ENCODE results near the gene M1AP. TPM values are rescaled to one million over a fixed set of nuclear protein-coding genes. Genes with fewer than 3 reads are reported as not detected.

The M1AP gene
- total and polyA plus RNA-seq, 10 donors = 0.26 to 2.0 (median 0.65) TPM

DNA sequence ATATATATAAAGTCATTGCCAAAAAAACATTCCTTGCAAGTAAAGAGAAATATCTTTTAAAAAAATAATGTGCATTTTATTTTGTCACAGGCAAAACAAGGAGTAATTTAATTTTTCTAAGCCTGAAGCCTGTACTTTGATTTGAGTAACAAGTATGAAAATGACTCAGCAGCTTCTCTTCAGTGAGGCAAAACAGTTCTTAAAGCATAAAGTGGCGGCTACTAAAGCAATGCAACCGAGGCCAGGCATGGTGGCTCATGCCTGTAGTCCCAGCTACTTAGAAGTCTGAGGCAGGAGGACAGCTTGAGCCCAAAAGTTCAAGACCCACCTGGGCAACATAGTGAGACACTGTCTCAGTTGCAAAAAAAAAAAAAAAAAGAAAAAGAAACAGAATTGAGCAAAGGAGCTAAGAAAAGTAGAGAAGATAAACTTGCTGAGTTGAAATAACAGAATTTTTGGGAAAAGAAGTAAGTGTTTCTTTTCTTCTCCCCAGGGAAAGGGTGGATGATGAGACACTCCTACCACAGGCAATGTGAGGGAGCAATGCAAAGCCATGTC lies 64.0 kb downstream of the M1AP start:
- H3K4me1 ChIP-seq = peaks cover 0 to 36% (median 17%) of the 10 kb centered on the region in 6 donors
- intact Hi-C loops (cut with DNase I; ENCODE audit: low total_unique reads) = no loop called here
- H3K27me3 ChIP-seq (replicated peaks in 1 of 7) = no peaks in the 10 kb centered on the region
- no peak for DNase-seq
- TF ChIP-seq POLR2AphosphoS5 (IDR thresholded peaks at IDR 0.05) (no peak), POLR2A (IDR thresholded peaks at IDR 0.05) (no peak)
- TF ChIP-seq, protein P1, sequence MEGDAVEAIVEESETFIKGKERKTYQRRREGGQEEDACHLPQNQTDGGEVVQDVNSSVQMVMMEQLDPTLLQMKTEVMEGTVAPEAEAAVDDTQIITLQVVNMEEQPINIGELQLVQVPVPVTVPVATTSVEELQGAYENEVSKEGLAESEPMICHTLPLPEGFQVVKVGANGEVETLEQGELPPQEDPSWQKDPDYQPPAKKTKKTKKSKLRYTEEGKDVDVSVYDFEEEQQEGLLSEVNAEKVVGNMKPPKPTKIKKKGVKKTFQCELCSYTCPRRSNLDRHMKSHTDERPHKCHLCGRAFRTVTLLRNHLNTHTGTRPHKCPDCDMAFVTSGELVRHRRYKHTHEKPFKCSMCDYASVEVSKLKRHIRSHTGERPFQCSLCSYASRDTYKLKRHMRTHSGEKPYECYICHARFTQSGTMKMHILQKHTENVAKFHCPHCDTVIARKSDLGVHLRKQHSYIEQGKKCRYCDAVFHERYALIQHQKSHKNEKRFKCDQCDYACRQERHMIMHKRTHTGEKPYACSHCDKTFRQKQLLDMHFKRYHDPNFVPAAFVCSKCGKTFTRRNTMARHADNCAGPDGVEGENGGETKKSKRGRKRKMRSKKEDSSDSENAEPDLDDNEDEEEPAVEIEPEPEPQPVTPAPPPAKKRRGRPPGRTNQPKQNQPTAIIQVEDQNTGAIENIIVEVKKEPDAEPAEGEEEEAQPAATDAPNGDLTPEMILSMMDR (IDR thresholded peaks at IDR 0.05 in 8 of 11, conservative IDR thresholded peaks at IDR 0.05 in 3 of 11) = no peak
- no peaks in the 10 kb centered on the region for H3K36me3 ChIP-seq
- no peaks in the 10 kb centered on the region for H3K9me3 ChIP-seq
- WGBS, 5 donors = 27 to 57% (median 42%) methylated on average over 2 of the region's 2 CpGs
- no peak overlapping the region for H3K4me3 ChIP-seq
- no peak overlapping the region for H3K27ac ChIP-seq

DNA sequence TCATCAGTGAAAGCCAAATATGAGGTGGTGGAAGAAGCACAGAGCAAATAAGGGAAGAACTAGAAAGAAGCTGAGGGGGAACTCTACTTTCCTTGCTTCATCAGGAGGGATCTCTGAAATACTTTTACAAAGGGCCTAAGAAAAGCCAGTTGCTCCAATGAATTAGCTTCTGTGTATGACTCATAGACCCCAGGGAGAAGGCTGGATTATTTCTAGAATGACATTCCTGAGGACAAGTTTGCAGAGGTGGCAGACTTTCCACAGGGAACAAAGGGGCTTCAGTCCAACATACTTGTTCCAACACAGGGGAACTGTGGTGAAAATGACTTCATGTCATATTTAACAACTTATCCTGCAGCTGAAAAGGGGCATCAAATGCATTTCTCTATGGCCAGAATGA lies 64.6 kb downstream of the M1AP start:
- Histone ChIP-seq H3K4me1 (peaks cover 0 to 43% (median 18%) of the 10 kb centered on the region in 6 donors), H3K27me3 (replicated peaks in 1 of 7) (no peaks in the 10 kb centered on the region), H3K9me3 (no peaks in the 10 kb centered on the region), H3K27ac (no peak overlapping the region), H3K4me3 (no peak overlapping the region), H3K36me3 (no peaks in the 10 kb centered on the region)
- TF ChIP-seq POLR2AphosphoS5 (IDR thresholded peaks at IDR 0.05) = no peak
- TF ChIP-seq, protein P1 (IDR thresholded peaks at IDR 0.05 in 8 of 11, conservative IDR thresholded peaks at IDR 0.05 in 3 of 11) = no peak
- TF ChIP-seq POLR2A (IDR thresholded peaks at IDR 0.05) = no peak
- intact Hi-C loops (cut with DNase I; ENCODE audit: low total_unique reads) = no loop called here
- no peak for DNase-seq

DNA sequence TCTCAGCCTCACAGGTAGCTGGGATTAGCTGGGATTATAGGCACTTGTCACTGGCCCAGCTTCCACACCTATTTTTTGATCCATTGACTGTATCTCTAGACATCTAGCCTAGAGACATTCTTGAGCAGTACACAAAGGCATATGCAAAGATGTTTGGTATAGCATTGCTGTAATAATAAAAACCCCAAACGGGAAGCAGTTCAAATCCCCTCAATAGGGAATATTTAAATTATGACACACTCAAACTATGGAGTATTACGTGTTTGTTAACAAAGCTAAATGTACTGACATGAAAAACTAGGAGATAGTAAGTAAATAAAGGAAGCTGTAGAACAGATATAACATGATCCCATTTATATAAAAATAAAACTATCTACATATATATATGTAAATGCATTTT lies 65.9 kb downstream of the M1AP start:
- intact Hi-C loops (cut with DNase I; ENCODE audit: low total_unique reads) = no loop called here

DNA sequence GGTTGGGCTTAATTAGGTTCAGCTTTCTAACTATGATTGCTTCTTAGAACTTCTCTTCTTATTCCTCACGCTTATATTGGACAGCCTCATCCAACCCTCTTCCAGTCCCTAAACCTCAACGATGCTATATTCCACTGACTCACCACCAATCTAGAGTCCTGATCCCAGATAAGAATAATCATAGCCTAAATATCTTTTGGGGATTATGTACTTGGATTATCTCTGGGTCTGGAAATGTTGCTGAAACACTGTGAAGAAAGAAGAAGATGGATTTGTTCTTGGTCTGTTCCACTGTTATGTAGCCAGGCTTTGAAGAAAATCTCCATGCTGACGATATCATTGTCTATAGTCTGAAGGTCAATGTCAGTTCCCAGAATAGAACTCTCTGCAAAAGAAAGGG lies 66.7 kb downstream of the M1AP start:
- 83 to 94% (median 88%) methylated on average over 3 of the region's 3 CpGs for WGBS, 5 donors
- intact Hi-C loops (cut with DNase I; ENCODE audit: low total_unique reads) = no loop called here

More for the DNA sequence above, 65.9 kb downstream of the M1AP start:
- no peak for DNase-seq
- H3K27ac ChIP-seq = no peak overlapping the region
- no peaks in the 10 kb centered on the region for H3K27me3 ChIP-seq (replicated peaks in 1 of 7)
- TF ChIP-seq POLR2AphosphoS5 (IDR thresholded peaks at IDR 0.05) = no peak
- TF ChIP-seq POLR2A (IDR thresholded peaks at IDR 0.05) = no peak
- TF ChIP-seq, protein P1 (IDR thresholded peaks at IDR 0.05 in 8 of 11, conservative IDR thresholded peaks at IDR 0.05 in 3 of 11) = no peak
- H3K9me3 ChIP-seq = no peaks in the 10 kb centered on the region
- no peaks in the 10 kb centered on the region for H3K36me3 ChIP-seq
- WGBS, 5 donors = 79 to 91% (median 86%) methylated on average over 2 of the region's 2 CpGs
- peaks cover 0 to 49% (median 26%) of the 10 kb centered on the region in 6 donors for H3K4me1 ChIP-seq
- no peak overlapping the region for H3K4me3 ChIP-seq

More for the DNA sequence above, 66.7 kb downstream of the M1AP start:
- DNase-seq = no peak
- H3K4me3 ChIP-seq = no peak overlapping the region
- H3K36me3 ChIP-seq = no peaks in the 10 kb centered on the region
- no peak for TF ChIP-seq POLR2A (IDR thresholded peaks at IDR 0.05)
- TF ChIP-seq, protein P1 (IDR thresholded peaks at IDR 0.05 in 8 of 11, conservative IDR thresholded peaks at IDR 0.05 in 3 of 11) = no peak
- no peak for TF ChIP-seq POLR2AphosphoS5 (IDR thresholded peaks at IDR 0.05)
- no peak overlapping the region for H3K27ac ChIP-seq
- no peaks in the 10 kb centered on the region for H3K27me3 ChIP-seq (replicated peaks in 1 of 7)
- peaks cover 0 to 53% (median 30%) of the 10 kb centered on the region in 6 donors for H3K4me1 ChIP-seq
- no peaks in the 10 kb centered on the region for H3K9me3 ChIP-seq

Data from spleen (tissue), 11 donors.